PC-9 (cell line): Measurements from ENCODE around the gene MYRIP. TPM values are rescaled to one million over a fixed set of nuclear protein-coding genes. Genes with fewer than 3 reads are reported as not detected.

Experiments
- BruUV-seq: library from RNA; stranded (reverse); fragments of 400-500 nt; replicated peaks from 2 replicates; lab custom pipeline; 2021; lab: Mats Ljungman, UMichigan
- CTCF ChIA-PET: fragments of 300-600 bp; sonication (Branson Sonifier 250); formaldehyde crosslinking; loops from one replicate; lab custom pipeline; 2022; ENCODE audit warnings: antibody characterized with exemption; lab: Charles Lee
- POLR2A ChIA-PET: fragments of 300-600 bp; sonication (Branson Sonifier 250); formaldehyde crosslinking; loops from one replicate; lab custom pipeline; 2022; ENCODE audit warnings: antibody characterized with exemption; ENCODE audit not compliant: unreplicated experiment; lab: Charles Lee
- DNase-seq, 2 experiments: peaks; one replicate each; pipeline versions ENCODE4 v3.0.0 to v3.0.0-alpha.2; 2015 to 2022; ENCODE audit warnings: mixed read lengths in 1 of 2
- H2AFZ ChIP-seq: fragments of 200-600 bp; sonication (generic); 2 replicates; pipeline ENCODE4 v1.8.1; 2017; ENCODE audit warnings: antibody characterized with exemption
- H3F3A ChIP-seq: fragments of 200-600 bp; sonication (generic); 2 replicates; pipeline ENCODE4 v1.8.1; 2017; ENCODE audit warnings: antibody characterized with exemption, mild to moderate bottlenecking, low read depth; ENCODE audit not compliant: insufficient read depth
- H3K27ac ChIP-seq: fragments of 200-600 bp; sonication (generic); 2 replicates; pipeline ENCODE4 v1.6.1; 2016; ENCODE audit warnings: mixed run types
- H3K27me3 ChIP-seq: fragments of 200-600 bp; sonication (generic); 2 replicates; pipeline ENCODE4 v1.6.1; 2016; ENCODE audit warnings: low read depth, mixed run types; ENCODE audit not compliant: insufficient read depth
- H3K36me3 ChIP-seq: fragments of 200-600 bp; sonication (generic); 2 replicates; pipeline ENCODE4 v1.6.1; 2016; ENCODE audit warnings: low read depth, mixed run types
- H3K4me1 ChIP-seq: fragments of 200-600 bp; sonication (generic); replicated peaks from 2 replicates; pipeline ENCODE4 v1.6.1; 2016; ENCODE audit warnings: mixed run types; ENCODE audit not compliant: insufficient read depth
- H3K4me2 ChIP-seq: fragments of 200-600 bp; sonication (generic); 2 replicates; pipeline ENCODE4 v1.6.1; 2017; ENCODE audit warnings: mixed run types
- H3K4me3 ChIP-seq: fragments of 200-600 bp; sonication (generic); 2 replicates; pipeline ENCODE4 v1.6.1; 2016; ENCODE audit warnings: mixed run types
- H3K79me2 ChIP-seq: fragments of 200-600 bp; sonication (generic); 2 replicates; pipeline ENCODE4 v1.6.1; 2017; ENCODE audit warnings: low read depth, mixed run types
- H3K9me2 ChIP-seq: fragments of 200-600 bp; sonication (generic); 2 replicates; pipeline ENCODE4 v1.8.1; 2017; ENCODE audit warnings: mild to moderate bottlenecking; ENCODE audit not compliant: insufficient read depth
- H3K9me3 ChIP-seq: fragments of 200-600 bp; sonication (generic); 2 replicates; pipeline ENCODE4 v1.8.1; 2016; ENCODE audit warnings: low read depth; ENCODE audit not compliant: insufficient read depth
- H4K20me1 ChIP-seq: fragments of 200-600 bp; sonication (generic); 2 replicates; pipeline ENCODE4 v1.8.1; 2017; ENCODE audit not compliant: insufficient read depth
- CTCF ChIP-seq: fragments of 200-600 bp; sonication (generic); conservative IDR thresholded peaks from 2 replicates; pipeline ENCODE4 v1.6.1; 2017; ENCODE audit warnings: mixed run types, antibody characterized with exemption, mild to moderate bottlenecking, moderate library complexity
- EZH2 ChIP-seq: fragments of 200-600 bp; sonication (generic); IDR thresholded peaks from 2 replicates; pipeline ENCODE4 v1.8.0; 2017; ENCODE audit warnings: antibody characterized with exemption, low read depth
- intact Hi-C: fragments of 100-400 bp; cut with micrococcal nuclease; formaldehyde crosslinking; loops from one replicate; pipeline ENCODE4 v1.10.0; 2022; ENCODE audit not compliant: unreplicated experiment
- total RNA-seq: library from RNA; stranded (reverse); gene quantifications from 2 replicates; pipeline ENCODE4 v1.2.3, GENCODE V29; 2021

Gene MYRIP
- total RNA-seq, 1 experiment from 2014 or later, result not detected

GRCh38 chr3:40262331-40262730, 452.9 kb downstream of the MYRIP start:
- ChIA-PET POLR2A (no interaction called here), CTCF (no interaction called here)
- BruUV-seq, result no TSS peak
- intact Hi-C loops, result no loop called here
- Histone ChIP-seq H3K36me3 (no peaks in the 10 kb centered on the region), H3K4me3 (no peak overlapping the region), H3K4me2 (no peak overlapping the region), H2AFZ (no peak overlapping the region), H3K4me1 (no peaks in the 10 kb centered on the region), H3K27ac (no peak overlapping the region), H3F3A (no peaks in the 10 kb centered on the region), H3K9me3 (no peaks in the 10 kb centered on the region), H3K79me2 (no peaks in the 10 kb centered on the region), H4K20me1 (no peaks in the 10 kb centered on the region), H3K9me2 (no peaks in the 10 kb centered on the region), H3K27me3 (no peaks in the 10 kb centered on the region)
- no peak for TF ChIP-seq EZH2
- no peak for TF ChIP-seq CTCF
- no peak for DNase-seq

GRCh38 chr3:40264451-40264850, 455.0 kb downstream of the MYRIP start:
- H2AFZ ChIP-seq, result no peak overlapping the region
- no peaks in the 10 kb centered on the region for H3K9me3 ChIP-seq
- H3K9me2 ChIP-seq, result no peaks in the 10 kb centered on the region
- no peak for DNase-seq
- CTCF ChIA-PET, result no interaction called here
- 0 out of 2 replicates have a peak, but pooled peaks cover 6% of the 10 kb centered on the region for H3K27me3 ChIP-seq
- H3K4me1 ChIP-seq, result no peaks in the 10 kb centered on the region
- H3K36me3 ChIP-seq, result no peaks in the 10 kb centered on the region
- POLR2A ChIA-PET, result no interaction called here
- no peak overlapping the region for H3K27ac ChIP-seq
- TF ChIP-seq CTCF (no peak), EZH2 (no peak)
- H4K20me1 ChIP-seq, result no peaks in the 10 kb centered on the region
- H3K4me3 ChIP-seq, result no peak overlapping the region
- no TSS peak for BruUV-seq
- intact Hi-C loops, result no loop called here
- H3K79me2 ChIP-seq, result no peaks in the 10 kb centered on the region
- H3K4me2 ChIP-seq, result no peak overlapping the region
- no peaks in the 10 kb centered on the region for H3F3A ChIP-seq

GRCh38 chr3:40265181-40265580, 455.8 kb downstream of the MYRIP start:
- Histone ChIP-seq H3K4me2 (no peak overlapping the region), H4K20me1 (no peaks in the 10 kb centered on the region), H3K27me3 (0 out of 2 replicates have a peak, but pooled peaks cover 6% of the 10 kb centered on the region), H3K9me2 (no peaks in the 10 kb centered on the region), H3K4me1 (no peaks in the 10 kb centered on the region), H2AFZ (no peak overlapping the region), H3K4me3 (no peak overlapping the region), H3F3A (no peaks in the 10 kb centered on the region), H3K9me3 (no peaks in the 10 kb centered on the region), H3K36me3 (no peaks in the 10 kb centered on the region), H3K27ac (no peak overlapping the region), H3K79me2 (no peaks in the 10 kb centered on the region)
- CTCF ChIA-PET, result no interaction called here
- POLR2A ChIA-PET, result no interaction called here
- TF ChIP-seq CTCF (no peak), EZH2 (no peak)
- DNase-seq, result no peak
- no TSS peak for BruUV-seq
- intact Hi-C loops, result no loop called here
